Islet of Langerhans (tissue), 1 donor: ENCODE data around the gene COL23A1.

ENCODE experiments used
- FAIRE-seq: peaks from one replicate; lab custom pipeline; 2011; peaks lifted over from hg19 to GRCh38; lab: Jason Lieb, UNC

COL23A1 gene

DNA sequence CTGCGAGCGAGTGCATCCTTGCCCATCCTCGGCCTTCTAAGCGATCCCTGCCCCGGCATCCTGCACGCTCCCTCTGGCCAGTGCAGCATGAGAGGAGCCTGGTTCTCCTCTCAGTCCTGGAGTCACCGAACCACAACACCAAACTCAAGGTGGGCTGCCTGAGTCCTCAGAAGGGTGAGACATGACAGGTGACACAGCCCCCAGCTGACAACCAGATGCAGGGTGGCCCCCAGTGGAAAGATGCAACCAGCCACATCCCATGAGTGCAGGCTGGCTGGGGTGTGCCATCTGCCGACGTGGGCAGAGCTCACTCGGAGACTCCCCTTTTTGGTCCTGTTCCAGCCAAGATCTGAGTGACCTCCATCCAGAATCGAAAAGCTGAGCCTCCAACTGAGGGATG is 58.4 kb downstream of the COL23A1 start:
- FAIRE-seq: no peak

DNA sequence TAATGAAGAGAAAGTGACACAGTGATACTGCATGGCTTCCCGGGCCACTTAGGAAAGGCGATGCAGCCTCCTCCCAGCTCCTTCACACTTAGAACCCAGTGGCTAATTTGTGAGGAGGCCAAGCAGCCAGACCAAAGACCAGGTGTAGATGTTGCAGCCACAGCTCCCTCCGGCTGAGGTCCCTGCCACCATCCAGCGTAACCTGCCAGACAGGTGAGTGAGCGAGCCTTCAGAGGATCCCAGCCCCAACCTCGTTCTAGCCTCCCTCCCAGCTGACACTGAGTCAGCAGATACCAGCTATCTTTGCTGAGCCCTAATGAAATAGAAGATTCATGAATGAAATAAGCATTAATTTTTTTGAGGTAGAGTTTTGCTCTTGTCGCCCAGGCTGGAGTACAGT is 59.7 kb downstream of the COL23A1 start:
- no peak for FAIRE-seq

DNA sequence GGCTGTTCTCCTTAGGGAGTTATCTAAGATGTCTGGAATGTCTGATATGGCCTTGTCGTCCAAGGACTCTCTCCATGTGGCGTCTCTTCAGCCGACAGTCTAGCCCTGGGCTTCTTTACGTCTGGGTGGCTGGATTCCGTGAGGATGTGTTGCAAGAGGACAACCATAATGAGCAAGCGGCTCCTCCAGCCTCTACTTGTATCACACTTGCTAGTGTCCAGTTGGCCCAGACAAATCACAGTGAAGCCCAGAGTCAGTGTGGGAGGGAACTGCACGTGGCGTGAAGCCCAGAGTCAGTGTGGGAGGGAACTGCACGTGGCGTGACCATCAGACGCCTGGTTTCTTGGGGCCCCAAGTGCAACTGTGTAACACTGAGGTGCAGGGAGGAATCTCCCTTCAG is 61.1 kb downstream of the COL23A1 start:
- no peak for FAIRE-seq

DNA sequence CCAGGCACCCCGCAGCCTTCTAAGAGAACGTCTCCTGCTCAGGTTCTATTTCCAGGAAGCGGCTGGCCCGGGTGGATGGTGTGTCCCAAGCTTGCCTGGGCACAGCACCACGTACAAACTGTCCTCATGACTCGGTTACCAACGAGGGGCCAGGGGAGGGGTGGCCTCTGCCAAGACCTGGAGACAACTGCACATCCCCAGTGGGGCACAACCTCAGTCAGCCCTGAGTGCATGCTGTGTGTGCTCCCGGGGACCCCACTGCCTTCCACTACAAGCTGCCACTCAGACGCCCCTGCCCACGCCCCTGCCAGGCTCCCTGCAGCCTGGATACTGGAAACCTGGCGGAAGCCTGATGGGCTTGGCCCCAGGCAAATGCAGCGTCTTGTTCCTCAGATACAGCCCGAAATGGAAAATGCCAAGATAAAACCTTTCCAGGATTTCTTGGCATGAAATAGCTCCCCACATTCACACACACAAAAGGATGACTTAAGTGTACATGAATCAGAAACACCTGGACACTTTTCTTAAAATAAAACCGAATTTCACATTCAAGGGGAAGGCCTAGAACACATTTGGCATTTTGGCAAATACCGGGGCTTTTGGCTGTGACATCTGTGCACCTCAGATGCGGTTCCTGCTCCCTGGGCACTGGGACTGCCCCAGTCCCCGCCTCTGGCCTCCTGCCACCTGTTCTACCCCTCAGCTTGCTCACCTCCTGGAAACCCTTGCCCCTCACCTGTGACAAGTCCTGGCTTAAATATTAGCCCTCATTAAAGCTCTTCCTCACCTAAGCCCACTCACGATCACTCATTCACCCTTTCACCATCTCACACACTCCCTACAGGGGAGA is 62.5 kb downstream of the COL23A1 start:
- no peak for FAIRE-seq

DNA sequence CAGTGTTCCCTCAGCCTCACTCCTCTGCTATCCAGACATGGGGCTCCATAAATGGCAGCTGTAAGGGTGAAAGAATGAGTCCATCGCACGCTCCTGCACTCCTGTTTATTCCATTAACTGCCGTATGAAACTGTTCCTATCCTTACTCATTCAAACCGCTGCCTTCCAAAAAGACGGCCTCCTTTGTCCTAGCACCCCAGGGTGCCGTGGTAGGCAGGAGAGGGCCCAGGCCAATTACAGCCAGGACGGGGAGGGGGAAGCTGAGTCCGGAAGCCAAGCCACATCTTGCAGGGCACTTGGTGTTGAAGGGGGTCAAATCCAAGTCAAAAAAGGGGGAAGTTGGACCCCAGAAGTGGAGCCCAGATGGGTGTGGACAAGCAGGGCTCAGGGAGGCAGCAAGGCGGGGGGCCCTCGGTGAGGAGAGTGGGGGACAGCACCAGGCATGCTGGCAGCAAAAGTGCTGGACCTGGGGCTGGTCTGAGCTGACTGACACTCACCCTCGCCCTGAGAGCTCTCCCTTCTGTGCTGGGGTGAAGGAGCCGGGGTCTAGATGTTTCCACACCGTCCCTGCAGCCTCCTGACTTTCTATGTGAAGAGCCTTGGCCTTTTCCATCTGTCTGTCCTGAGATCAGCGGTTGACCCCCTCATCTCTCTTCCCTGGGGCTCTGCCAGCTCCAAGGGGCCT is 63.3 kb downstream of the COL23A1 start:
- FAIRE-seq: no peak

DNA sequence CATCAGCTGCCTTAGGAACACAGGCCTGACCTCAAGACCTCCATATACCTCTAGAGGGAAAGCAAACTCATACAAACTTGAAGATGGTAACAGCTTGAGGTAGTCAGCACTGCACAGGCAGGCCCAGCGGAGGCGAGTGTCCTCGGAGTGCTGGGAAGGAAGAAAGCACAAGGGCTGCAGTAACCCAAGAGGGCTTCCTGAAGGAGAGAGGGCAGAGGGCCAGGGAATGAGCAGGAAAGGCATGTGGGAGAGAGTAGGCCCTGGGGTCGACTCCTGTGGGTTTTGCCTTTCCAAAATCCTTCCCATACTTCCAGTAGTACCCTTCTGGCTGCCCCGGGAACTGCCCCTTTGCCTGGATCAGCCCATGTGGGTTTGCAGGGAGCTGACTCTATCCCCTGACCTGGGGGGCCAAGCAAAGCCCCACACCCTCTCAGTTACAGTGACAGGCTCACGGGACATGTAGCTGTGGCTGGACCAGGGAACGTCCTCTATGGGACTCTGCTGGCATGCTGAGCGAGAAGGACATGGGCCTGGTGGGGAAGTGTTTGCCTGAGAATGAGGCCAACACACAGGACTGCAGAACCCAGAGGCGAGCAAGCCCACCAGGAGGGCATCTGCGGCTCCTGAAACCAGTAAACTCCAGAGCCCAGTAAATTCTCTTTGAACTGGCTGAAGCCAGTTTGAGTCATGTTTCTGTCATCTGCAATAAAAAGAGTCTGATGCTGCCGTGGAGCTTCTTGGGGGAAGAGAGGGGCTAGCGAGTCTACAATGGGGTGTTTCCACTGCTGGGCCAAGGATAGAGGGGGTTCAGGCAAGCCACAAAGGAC is 64.1 kb downstream of the COL23A1 start:
- FAIRE-seq: no peak

DNA sequence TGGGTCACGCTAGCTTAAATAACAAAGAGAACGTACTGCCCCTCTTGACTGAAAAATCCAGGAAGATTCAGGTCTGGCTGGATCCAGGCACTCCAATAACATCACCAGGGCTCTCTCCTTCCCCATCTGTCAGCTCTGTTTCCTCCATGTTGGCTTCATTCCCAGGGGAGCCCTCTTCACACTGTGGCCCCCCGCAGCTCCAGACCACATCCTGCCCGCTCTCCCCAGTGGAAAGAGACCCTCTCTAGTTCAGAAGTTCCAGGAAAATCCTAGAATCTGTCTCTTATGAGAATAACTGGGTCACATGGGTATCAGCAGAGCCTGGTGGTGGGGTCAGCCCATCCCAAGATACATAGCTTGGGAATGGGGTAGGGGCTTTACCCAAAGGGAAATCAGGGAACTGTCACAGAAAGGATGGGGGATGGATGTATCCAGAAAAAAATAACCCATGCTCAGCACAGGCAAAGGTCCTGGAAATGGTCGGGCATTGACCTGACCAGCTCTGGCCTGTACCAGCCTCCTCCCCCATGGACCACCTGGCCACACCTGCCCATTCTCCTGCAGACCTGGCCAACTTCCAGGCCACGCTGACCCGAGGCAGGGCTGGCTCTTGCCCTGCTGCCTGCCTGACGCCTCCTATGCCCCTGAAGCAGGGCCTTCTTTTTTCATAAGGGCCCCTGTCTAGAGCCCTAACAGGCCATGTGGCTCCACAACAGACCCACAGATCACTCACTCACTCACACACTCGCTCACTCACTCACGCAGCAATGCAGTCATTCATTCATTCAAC is 65.9 kb downstream of the COL23A1 start:
- FAIRE-seq: no peak

DNA sequence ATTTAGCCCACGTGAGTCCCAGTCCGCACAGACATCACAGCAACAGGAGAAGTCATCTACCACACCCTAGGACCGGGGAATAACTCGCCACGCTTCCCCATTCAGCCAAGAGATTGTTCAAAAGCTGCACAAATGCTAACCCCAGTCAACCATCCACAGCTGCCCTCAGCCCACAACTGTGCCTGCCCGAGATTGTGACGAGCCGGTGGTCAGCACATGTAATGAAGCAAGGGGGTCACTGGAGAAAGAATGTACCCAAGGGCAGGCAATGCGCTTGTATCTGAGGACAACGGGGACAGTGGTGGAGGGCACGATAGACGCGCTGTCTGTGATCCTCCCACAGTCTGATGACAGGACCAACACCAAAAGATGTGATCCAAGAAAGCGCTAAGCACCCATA is 67.8 kb downstream of the COL23A1 start:
- no peak for FAIRE-seq

DNA sequence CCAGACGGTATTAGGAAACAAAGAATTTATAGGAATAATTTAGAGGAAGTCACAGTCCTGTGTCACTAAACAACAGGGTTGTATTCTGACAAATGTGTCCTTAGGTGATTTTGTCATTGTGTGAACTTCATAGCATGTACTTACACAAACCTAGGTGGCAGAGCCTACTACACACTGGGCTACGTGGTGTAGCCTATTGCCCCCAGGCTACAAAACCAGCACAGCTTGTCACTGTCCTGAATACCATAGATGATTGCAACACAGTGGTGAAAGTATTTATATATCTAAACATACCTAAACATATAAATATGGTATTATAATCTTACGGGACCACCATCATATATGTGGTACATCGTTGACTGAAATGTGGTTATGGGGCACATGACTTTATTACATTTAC is 69.3 kb downstream of the COL23A1 start:
- no peak for FAIRE-seq

DNA sequence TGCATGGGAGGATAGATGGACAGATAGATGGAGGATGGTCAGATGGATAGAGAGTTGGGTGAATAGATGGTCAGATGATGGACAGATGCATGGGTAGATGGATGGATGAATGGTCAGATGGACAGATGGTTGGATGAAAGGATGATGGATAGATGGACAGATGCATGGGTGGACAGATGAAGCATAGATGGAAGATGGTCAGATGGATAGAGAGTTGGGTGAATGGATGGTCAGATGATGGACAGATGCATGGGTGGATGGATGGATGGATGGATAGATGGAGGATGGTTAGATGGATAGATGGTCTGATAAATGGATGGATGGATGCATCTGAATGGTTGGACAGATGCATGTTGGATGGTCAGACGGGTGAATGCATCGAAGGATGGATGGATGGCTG is 70.4 kb downstream of the COL23A1 start:
- no peak for FAIRE-seq

DNA sequence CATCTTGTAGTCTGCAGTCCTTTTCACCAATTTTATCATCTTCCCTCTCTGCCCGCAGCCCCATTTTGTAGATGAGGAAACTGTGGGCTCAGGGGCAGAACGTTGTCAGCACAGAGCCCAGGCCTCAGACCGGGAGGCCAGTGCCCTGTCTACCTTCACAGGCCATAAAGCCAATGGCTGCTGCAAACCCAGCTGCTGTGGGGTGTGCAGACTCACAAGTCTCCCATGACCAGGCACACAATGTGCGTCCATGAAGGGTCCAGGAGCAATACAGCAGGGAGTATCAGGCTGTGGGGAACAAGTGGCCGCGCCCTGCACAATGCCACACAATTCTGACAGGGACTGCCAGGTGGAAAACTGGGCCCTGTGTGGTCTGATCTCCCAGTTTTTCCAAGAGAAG is 71.0 kb downstream of the COL23A1 start:
- no peak for FAIRE-seq

DNA sequence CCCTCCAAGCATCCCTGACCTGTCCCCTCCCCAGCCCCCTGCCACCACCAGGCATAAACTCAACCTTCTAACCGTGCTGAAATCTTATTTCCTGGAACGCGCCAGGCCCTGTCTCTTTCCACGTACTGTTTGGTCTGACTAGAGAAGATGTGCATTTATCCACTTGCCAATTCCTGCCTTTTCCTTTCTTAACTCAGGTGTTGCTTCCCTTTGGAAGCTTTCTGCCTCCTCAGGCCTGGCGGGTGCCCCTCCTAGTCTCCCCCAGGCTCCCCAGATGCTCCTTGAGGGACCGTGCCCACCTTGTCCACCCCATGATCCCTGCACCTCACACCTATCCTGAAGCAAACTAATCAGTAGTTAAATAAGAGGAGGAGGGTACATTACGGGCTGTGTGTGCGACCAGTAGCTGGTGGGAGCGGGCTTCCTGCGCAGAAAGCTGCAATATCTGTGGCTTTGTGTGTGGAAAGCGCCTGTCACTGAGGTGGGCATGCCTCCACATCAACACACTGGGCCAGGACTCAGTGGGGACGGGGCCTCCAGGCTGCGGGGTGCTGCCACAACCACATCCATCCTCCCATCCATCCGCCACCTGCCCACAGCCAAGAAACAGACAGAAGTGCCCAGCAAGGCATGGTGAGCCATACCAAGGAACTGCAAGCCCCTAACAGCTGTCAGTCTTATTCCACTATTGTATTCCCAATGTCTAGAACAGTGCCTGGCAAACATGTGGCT is 73.5 kb downstream of the COL23A1 start:
- no peak for FAIRE-seq

DNA sequence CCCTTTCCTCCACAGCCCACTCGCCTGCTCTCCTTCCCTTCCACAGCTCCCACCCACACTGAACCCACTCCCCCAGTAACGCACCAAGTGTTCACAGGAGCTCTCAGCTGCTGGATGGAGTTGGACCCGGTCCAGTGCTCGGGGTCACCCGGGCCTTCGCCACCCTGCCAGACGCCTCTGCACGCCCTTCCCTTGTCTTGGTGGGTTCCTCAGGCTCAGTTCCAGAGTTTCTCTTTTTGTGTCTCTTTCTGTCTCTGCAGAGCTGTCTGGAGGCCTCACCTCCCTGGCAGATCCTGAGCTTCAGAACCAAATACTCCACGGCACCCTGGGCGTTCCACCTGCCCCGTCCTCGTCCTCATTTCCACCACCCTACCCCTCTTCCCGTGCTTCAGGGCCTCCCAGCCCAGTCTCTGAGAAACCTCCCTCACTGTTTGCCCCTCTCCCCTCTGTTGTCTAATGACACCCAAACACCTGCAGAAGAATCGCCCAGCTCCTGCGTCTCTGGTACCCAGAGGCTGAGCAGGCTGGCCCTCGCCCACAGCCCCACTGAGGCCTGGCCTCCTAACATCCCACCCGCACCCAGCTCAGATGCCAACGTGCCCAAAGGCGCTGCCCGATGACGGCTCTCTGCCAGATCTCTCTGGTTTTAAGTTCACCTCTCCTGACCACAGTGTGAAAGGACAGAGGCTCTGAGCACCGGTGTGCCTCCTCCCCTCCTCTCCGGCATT is 74.3 kb downstream of the COL23A1 start:
- no peak for FAIRE-seq

DNA sequence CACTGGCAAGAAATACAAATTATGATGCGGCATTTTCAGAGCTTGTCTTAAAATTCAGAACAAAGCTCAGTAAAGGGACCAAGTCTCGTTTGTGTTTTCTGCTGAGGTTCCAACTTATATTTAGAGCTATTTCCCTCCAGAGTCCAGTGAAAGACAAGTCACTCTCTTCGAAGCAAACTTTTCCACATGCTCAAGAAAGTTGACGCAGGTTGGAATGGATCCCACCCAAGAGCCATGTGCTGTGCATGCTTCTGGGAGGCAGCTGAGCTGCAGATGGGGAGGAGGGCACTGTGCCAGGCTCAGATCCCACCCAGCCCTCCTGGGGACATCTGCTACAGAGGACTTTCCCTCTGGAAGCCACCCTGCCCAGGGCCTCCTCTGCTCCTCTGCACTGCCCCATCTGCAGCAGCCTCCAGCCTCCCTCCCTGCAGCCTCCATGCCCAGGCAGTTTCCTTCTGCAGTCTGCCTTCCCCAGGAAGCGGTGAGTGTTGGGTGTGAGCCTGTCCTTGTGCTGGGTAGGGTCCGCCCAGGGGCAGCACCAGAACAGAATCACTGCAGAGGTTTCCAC is 75.3 kb downstream of the COL23A1 start:
- FAIRE-seq: no peak

DNA sequence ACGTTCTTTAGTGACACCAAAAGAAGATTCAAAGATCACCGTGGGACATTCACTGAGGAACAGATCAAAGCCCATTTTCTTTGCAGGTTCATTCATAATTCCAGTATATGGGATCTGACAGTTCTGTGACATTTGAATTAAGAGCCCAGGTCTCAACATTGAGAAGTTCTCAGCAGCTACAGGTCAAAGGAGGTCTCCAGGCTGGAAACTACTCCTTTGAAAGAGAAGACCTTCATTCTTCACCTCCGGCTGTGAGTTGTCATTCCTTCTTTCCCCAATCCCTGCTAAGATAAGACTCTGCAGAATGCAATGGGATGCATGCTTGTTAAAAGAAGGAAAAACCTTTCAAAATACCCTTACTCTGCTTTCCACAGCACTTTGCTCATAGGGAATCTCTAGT is 79.0 kb downstream of the COL23A1 start:
- no peak for FAIRE-seq

DNA sequence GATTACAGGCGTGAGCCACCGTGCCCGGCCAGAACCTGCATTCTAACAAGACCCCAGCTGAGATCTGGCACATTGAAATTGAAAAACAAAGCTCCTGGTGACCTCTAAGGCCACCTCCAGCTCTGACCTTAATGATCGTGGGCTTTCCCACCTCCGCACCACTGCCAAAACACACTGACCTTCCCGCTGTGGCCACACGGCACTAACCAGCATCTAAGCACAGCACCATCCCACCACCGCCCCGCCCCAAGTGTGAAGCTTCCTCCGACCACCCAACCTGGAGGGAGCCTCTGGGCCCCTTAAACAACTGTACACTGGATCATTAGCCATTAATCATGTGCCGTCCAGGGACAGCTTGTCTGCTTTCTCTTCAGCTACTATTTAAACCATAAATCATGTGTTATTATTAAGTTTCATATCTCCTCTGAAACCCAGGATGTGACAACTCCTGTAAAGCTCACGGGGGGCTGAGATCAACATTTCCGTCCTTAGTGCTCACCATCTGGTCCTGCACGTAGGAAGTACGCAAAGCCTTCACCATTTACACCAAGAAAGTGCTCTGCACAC is 80.6 kb downstream of the COL23A1 start:
- FAIRE-seq: no peak

DNA sequence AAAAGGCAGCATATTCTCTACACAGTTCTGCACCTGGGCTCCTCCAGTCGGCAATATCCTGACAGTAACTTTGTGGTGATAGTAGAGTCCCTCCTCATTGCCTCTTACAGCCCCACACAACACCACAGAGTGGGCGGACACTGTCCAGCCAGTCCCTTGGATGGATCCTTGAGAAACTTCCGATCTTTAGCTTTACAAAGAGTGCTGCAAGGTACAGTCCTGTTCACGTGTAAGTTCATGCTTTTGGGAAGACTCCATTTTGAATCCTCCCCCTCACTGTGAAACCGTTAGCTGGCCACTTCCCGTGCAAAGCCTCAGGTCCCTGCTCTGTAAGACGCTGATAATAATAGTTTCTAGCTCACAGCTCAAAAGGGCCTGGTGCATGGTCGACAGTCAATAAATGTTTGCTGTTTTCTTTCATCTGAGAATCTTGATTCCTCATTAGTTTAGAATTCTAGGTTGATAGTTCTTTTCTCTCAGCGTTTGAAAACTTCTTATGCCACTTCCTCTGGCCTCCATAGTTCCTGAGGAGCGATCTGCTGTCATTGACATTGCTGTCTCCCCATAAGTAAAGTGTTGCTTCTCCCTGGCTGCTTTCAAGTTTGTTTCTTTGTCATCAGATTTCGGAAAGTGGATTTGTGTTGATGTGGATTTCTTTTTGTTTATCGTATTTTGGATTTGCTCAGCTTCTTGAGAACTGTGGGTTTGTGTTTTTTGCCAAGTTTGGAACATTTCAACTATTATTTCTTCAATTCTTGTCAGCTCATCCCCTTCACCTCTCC is 82.9 kb downstream of the COL23A1 start:
- FAIRE-seq: no peak

DNA sequence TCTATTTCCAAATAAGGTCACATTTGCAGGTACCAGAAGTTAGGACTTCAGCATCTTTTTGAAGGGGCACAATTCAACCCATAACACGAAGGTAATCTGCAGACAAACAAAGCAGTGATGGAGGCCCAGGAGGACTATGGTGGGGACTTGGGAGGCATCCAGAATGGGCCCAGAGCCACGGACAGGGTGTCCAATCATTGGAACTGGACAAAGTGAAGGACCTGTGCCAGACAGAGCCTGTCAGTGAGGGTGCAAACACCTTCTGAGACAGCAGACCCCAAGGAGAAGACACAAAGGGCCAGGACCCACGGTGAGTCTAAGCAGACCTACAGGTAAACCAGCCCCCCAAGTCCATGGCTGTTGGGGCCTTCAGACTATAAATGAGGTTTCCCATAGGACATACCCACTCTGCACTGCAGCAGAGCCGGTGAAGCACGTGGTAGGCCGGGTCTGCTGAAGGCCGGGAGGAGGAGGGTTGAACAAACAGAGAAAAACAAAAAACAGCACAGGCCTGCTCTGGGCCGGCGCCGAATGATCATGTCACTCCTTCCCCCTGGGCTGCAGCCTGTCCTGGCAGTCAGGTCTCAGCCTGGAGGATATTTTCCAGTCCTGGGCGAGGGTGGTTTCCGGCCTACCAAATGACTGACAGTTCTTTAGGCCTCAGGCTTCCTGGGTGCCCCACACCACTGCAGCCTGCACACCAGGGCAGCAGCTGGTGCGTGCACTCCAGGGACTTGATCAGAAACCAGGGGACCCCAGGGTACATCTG is 84.4 kb downstream of the COL23A1 start:
- no peak for FAIRE-seq
